GM19395 (cell line): ENCODE measurements around the gene PMEPA1.
A peak's percentile ranks its signal among the peaks of the same experiment; 100 is the strongest.

Source experiments
- ATAC-seq: cut with Tn5 transposase; IDR thresholded peaks from one replicate; pipeline ENCODE4 v1.9.1; 2021; ENCODE audit warnings: mild to moderate bottlenecking, moderate library complexity; ENCODE audit not compliant: unreplicated experiment

Gene PMEPA1

DNA sequence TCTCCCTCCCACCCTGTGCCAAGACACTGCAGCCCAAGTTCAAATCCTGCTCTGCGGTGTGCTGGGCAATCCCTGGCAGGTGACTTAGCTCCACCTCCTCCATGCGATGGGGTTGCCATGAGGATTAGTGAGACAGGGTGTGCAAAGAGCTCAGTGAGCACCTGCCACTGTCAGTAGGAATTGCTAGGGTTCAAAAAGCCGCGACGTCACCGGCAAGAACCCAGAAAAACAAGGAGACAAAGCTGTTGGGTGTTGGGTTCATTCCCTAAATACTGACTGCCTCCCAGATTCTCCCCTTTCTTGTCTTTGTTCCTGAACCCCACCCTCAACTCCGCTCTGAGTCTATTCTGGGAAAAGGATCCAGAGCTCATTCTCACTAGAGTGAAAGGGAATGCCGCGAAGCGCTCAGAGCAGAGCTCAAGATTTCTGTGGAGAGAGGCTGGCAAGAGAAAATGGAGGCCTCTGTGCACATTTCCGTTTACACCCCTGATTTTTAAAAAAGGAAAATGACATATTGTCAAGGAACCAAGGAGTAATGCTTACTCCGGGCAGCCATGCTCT, 13.3 kb downstream of the PMEPA1 start:
- ATAC-seq: no peak

DNA sequence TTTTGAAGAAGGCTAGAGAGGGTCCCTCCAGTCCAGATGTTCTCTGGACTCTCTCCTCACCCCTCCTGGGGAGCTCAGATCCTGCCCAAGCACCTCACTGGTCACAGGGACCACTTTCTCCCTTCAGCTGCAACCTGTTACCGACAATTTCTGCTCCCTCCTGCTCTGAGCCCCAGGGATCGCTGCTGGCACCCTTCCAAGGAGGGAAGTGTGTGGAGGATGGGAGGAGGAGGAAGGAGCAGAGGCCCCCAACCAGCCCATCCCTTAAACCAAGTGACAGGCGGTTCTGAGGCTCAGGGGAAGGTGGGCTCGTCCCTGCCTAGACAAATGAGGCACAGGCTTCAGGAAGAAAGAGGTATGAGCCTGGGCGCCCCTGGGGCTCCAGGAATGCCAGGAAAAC, 13.9 kb downstream of the PMEPA1 start:
- no peak for ATAC-seq

DNA sequence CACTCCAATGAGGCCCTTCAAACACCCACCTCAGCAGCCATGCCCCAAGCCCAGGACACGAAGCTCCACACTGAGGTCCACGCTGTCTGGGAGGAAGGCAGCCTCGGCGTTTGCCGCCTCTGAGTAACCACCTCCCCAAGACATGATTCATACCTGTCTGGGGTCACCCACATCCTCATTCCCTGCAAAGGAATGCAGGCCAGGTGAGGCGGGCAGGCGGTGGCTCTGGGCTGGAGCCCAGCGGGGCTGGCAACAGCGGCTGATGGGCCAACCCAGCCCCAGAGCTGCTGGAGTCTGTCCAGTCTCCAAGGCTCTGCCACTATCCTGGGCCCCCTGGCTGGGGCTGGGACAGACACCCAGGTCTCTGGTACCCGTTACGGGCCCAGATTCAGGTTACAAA, 14.8 kb downstream of the PMEPA1 start:
- ATAC-seq: no peak

DNA sequence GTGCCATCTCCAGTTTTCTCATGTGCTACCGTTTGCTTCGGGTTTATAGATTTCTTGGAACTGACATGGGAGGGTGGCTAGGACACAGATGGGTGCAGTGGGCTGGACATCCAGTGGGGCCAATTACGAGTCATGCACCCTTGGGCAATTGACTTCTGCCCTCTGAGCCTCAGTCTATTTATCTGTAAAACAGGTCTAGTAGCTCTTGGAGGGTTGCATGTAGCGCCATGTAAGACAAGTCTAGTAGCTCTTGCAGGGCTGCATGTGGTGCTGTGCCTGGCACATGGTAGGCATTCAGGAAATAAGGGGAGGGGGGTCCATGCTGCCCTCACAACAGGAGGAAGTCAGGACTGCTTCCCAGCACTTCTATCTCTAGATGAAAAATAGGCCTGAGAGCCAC, 15.3 kb downstream of the PMEPA1 start:
- no peak for ATAC-seq

DNA sequence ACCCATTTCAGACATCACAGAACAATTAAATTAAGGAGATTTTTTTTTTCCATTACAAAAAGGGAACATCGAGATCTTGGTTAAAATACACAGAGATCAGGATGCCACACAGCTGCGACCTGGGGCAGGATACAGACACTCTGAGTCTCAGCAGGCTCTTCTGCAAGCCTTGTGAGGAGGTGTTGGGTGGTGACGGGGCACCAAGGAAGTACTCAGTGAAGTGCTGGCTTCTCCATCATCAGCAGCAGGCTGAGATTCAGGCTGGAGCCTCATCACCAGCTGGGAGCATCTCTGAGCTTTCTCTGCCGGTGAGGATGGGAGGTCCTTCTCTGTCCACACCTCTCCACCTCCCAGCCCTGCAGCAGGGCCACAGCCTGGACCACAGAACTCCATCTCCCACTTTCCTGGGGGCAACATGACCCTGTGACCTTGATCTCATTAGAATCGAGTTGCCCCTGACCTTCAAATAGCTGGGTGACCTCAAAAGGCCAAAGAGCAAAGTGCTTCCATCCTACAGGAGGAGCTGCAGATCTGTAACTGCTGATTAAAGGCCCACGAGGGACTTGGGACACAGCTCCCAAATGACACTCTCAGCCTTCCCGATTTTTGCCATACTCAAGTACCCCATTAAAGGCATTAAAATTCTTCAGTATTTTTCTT, 16.0 kb downstream of the PMEPA1 start:
- ATAC-seq: no peak

DNA sequence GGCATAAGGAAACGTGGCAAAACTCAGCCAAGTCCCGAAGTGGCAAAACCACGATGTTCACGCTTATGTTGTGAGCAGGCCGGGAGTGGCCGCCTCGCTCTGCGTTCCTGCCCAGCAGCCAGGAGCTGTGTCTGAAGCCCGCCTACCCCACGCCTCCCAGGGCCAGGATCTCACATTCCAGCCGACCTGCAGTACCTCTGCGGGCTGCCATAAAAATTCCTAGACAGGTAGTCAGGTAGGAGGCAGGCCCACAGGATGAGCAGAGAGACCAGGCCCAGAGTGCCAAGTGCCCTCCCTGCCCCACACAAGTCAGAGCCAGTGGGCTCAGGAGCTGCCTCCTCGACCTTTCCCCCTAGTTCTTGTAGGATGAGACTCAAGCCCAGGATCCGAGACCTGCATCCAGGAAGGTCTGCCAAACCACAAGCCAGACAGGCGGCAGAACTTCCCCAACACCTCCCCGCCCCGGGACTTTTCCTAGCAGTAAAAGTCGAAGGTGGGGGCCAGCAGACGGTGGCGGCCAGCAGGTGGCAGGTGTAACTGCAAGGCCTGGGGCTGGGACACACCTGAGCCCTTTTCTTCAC, 16.7 kb downstream of the PMEPA1 start:
- ATAC-seq: no peak

DNA sequence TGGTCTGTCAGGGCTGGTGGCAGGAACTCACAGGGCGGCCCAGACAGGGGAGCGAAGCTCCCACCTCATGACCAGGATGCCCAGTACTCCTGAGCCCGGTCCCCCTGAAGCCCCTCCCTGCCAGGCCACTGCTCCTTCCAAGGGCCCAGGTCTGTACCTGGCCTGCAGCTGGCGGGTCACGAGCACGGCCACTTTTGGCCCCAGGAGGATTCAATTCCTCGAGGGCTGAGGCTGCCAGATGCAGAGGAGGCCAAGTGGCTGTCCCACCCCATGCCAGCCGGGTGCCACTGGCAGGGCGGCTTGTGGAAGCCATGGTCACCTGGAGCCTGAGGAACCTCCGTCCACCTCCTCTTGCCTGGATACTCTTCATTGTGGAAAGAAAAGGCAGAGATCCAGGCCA, 17.4 kb downstream of the PMEPA1 start:
- ATAC-seq: no peak

DNA sequence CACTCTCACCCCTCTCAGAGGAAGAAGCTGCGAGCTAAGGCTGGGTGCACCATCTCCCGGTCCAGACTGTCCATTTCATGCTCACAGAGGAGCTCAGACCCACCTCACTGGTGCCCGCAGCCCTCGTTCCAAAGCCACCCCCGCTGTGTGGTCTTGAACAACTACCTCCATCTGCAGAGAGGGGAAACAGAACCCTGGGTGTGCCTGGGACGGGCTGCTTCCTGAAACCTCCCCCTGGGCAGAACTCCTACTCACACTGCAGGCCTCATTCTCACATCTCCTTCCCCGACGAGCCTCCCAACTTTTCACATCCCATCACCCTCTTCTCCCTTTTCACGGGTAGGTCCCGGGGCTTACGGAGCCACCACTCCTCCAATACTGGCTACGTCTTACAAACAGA, 18.1 kb downstream of the PMEPA1 start:
- no peak for ATAC-seq

DNA sequence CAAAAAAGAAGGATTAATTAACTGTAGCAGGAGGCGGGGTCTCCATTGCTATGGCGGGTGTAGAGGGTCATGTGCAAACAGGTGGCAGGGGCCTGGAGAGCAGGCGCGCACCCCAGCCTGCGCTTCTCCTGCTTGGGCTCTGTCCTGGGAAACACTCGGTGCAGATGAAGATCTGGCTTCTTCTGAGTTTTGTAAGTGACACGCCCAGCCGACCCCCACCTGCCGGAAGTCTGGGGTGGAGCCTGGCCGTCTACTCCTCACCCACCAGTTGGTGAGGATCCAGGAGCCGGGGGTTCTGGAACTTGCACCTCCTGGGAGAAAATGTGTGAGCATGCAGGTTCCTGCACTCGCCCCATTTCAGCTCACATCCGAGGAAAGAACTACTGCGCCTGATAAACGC, 19.3 kb downstream of the PMEPA1 start:
- ATAC-seq: no peak

DNA sequence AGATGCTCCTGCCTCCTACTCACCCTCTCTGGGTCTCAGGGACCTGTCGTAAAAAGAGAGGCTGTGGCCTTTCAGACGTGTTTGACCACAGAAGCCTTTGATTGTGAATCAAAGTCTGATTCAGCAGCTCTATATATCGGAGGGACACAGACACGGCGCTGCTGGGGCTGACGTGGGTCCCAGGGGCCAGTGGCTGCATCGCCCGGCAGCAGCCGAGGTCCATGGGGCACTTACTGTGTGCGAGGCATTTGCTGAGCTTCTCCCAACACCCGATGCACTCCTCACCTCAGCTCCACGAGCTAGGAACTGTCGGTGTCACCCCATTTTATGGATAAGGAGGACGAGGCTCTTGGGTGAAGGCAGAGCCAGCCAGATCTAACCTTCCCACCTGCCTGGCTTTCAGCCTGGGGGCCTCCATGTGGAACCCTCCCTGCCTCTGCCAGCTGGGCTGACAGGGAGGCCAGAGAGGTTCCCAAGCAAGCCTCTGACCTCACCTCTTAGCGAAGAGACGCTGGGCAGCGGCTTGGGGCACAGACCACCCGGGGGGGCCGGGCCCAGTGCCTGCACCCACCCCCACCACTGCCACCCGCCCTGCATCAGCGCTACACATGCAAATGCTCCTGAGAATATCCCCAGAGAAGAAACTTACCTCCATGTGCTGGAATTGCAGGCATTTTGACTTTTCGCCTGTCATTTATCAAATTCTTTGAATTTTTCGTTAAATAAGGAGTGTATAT, 19.9 kb downstream of the PMEPA1 start:
- ATAC-seq: no peak

DNA sequence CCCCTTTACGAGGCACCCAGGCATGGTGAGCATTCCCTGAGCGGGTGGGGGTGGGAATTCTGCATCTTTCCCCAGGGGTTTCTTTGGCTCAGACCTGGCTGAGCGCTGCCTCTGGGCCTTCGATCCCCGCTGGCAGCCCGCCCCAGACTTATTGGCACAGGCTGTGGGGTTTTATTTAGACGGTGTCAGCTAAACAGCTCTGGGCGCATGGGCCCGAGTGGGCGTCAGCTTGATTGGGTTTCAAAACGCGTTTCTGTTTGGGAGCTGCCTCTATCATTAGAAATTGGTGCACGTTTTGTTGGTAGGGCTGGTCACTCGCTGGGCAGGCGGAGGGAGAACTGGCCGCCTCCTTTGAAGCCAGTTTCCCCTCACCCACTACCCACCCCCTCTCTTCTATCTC, 21.0 kb downstream of the PMEPA1 start:
- no peak for ATAC-seq

DNA sequence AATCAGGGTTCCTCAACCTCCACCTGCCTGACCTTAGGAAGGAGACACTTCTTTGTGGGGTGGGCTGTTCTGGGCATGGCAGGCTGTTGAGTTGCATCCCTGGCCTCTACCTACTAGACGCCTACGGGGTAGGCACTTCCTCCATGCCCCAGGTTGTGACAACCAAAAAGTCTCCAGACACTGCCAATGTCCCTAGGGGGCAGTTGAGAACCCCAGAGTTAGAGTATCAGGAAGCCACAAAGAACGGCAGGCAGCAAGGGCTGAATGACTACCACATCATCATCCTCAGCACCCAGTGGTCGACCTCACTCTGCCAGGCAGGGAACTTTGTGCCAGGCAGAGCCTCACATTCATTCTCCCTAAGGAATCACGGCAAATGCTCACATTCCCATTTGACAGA, 21.5 kb downstream of the PMEPA1 start:
- no peak for ATAC-seq

DNA sequence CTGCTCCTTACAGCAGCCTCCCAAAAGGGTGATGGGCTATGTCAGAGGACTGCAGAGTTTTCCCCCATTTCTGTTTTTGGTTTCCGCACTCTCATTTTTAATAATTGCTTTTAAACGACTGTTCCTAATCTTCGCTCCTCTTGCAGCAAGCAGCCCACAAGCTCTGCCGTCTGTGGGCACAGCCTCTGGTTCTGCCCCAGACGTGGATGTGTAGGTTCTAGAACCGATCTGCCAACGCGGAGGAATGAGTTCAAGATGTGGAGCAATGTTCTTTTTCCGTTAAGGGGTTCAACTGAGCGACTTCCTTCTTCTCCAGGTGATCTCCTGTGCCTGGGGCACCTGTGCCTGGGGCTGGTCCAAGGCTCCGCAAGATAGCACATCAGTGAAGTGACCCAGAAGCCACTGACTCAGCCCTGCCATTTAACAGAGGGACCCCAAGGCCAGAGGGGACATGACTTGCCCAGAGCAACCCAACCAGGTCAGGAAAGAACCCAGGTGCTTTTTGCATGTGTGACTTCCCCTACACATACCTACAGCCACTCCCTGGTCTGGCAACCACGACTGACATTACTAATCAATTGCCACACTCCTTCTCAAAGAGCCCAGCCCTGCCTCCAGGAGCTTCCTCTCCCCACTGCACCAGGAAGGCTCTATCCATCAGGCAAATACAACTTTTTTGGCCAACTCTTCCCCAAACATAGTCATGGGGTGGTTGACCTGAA, 22.7 kb downstream of the PMEPA1 start:
- no peak for ATAC-seq

DNA sequence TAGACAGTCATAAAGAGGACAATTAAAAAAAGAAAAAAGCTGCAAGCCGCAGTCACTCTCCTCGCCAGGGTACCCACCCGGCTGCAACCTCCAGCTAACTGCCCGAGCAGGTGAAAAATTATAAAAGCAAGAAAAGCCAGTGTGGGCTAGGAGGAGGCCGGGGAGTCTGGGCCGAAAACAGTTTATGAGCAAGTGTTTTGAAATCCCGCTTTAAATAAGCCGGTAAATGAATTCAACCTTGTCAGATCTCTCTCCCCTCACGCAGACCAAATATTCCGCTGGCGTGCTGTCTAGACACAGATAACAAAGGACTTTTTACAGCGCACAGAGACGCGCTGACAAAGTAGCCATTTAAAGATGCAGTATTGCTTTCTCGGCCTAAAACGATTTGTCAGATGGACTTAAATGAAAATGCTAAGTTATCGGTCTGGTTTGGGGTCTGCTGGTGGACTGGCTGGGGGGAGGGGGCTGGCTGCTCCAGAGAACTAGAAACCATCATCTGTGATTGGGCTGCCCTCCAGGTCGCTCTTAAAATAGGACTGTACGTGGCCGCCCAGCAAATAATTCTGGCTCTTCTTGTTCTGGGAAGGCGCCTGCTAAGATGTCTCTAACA, 24.6 kb downstream of the PMEPA1 start:
- ATAC-seq: no peak

DNA sequence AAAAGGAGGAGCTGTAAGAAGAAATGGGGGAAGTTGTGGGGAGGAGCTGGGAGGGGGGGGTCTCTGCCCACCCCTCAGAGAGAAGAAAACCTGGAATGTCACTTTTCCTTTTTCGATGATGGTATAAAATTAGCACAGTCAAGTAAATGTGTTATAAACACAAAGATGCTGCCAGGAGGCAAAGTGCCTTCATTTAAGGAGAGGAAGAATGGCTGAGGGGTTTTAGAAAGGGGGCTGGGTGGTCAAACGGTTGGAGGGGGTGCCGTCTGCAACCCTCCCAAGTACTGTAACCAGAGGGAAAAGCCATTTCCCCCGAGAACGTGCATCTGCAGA, 25.0 kb downstream of the PMEPA1 start:
- no peak for ATAC-seq

DNA sequence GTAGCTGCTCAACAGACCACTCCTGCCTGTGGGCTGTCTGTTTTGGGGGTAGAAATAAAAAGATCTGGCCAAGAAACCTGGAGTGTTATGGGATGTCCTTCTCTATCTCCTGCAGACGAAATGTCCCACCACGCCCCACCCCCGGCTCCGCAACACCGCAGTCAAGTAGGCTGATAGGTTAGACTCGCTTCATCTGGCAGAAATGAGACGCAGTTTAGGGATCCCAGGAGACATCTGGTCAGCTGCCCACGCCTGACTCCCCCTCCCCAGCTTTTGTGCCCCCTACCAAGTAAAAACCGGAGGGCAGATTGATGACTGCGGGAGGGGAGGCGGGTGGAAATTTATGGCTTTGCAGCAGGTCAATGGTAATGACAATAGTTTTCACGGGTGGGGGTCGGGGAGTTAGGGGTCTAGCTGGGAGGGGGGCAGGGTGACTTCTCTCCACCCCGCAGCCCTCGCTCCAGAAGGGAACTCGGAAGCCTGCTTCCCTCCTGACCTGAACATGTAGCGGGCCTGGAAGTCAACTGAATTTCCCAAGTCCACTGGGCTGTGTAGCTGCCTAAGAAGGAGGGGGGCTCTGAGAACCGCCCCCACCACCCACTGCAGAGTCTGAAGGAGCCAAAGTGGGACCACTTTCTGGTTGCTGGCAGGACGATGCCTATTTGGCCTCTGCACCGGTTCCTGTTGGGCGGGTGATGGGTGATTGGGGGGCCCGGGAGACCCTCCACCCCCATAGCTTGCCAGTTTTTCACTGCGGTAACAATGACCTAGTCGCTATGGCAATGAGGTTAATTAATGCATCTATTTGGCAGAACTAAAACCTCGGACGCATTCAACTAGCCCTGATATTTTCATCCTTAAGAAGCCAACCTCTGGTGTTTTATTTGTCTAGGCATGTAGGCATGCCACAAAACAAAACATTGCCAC, 25.7 kb downstream of the PMEPA1 start:
- no peak for ATAC-seq

DNA sequence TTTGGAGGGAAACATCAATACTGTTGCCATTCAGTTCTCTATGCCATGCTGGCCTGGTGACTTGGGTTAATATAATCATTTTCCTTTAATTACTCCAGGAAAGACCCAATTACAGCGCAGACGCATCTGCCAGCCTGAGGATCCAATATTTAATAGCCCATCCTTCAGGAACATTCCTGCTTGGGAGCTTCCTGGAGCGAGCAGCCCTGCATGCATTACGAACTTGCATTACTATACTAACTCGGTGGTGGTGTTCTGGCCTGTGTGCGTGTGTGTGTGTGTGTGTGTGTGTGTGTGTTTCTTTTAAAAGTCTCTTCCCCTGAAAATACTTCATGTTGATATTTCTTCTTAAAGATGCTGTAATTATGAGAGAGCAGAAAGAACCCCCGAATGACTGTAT, 26.5 kb downstream of the PMEPA1 start:
- no peak for ATAC-seq

DNA sequence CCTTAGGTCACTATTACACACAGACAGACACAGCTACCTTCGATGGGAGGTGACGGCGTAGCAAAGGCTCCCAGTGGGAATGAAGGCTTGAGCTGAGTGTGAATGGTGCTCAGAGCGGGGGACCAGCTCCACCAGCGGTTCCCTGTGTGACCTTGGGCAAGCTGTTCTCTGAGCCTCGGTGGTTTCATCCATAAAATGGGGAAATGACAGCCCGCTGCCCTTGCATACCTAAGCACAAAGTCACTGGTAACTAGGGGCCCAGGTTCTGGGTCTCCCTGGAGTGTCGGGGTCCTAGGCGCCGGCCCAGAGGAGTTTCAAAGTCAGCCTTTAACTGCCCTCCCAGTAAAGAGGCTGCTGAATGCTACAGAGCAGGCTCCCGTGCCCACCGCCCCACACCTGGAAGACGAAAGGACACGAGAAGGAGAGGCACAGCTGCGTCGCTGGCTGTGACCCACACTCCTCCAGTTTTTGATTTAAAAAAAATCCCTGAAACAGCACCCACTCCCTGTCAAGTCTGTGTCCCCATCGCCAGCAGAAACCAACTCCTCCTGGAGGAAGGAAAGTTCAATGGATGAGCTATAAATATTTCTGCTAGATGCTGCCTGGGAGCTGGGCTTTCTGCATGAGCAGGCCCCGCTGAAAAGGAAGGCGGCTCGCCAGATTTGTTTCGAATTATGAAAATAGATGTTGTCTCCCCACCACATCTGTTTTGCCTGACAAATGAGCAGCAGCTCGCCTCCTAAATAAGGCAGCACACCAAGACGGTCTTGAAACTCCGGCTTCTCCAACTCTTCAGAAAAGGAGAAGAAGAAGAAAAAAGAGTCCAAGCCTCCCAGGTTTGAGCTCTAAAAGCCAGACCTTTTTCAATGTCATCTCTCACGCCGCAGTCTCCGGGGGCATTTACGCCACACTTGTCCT, 27.4 kb downstream of the PMEPA1 start:
- peak; percentile 39 for ATAC-seq
